GM12878 (cell line): ENCODE measurements around the gene SIGLEC10. TPM values are rescaled to one million over a fixed set of nuclear protein-coding genes. Genes with fewer than 3 reads are reported as not detected.

ENCODE experiments used
- ATAC-seq: fragments of 200-7000 bp; cut with Tn5 transposase; 3 replicates; pipeline ENCODE4 v1.9.1; 2020; ENCODE audit warnings: mild to moderate bottlenecking, moderate library complexity
- BruUV-seq: library from RNA; stranded (reverse); fragments of 400-500 nt; replicated peaks from 2 replicates; lab custom pipeline; 2021; lab: Mats Ljungman, UMichigan
- CTCF ChIA-PET: fragments of 300-600 bp; sonication (Branson Sonifier 250); formaldehyde crosslinking; extraction: SDS; loops from one replicate; lab custom pipeline; 2021; ENCODE audit warnings: inconsistent platforms; lab: Yijun Ruan, JAX
- POLR2A ChIA-PET: fragments of 350-600 bp; formaldehyde crosslinking; extraction: SDS; loops from one replicate; lab custom pipeline; 2021; ENCODE audit warnings: inconsistent platforms; lab: Charles Lee
- RAD21 ChIA-PET: fragments of 300-600 bp; sonication (Branson Sonifier 250); formaldehyde crosslinking; loops from one replicate; lab custom pipeline; 2023; ENCODE audit warnings: antibody characterized with exemption; ENCODE audit not compliant: unreplicated experiment; lab: Charles Lee
- SMC1A ChIA-PET: fragments of 300-600 bp; sonication (Branson Sonifier 250); formaldehyde crosslinking; loops from one replicate; lab custom pipeline; 2023; ENCODE audit not compliant: unreplicated experiment, uncharacterized antibody; lab: Charles Lee
- DNase-seq: peaks from one replicate; pipeline ENCODE4 v3.0.0-alpha.2; 2011; ENCODE audit warnings: low read depth, low spot score
- FAIRE-seq: peaks from 3 replicates; lab custom pipeline; 2011; peaks lifted over from hg19 to GRCh38; lab: Jason Lieb, UNC
- H2AFZ ChIP-seq: 2 replicates; pipeline ENCODE4 v1.6.0; 2011; ENCODE audit warnings: low read depth, low read length, control low read depth; ENCODE audit not compliant: control insufficient read depth
- H3K27ac ChIP-seq: 2 replicates; pipeline ENCODE4 v1.5.1; 2011; ENCODE audit warnings: control low read depth; ENCODE audit not compliant: control insufficient read depth, insufficient read depth
- H3K27me3 ChIP-seq, 2 experiments: replicated peaks in 1 of 2; 2 replicates each; pipeline versions ENCODE4 v1.6.0 to v1.6.1; 2011; ENCODE audit warnings: low read length in 1 of 2; ENCODE audit not compliant: control insufficient read depth in 2 of 2, insufficient read depth in 2 of 2
- H3K36me3 ChIP-seq, 2 experiments: 2 replicates each; pipeline ENCODE4 v1.5.1; 2011; ENCODE audit warnings: low read length in 1 of 2; ENCODE audit not compliant: control insufficient read depth in 2 of 2, insufficient read depth in 2 of 2
- H3K4me1 ChIP-seq: 2 replicates; pipeline ENCODE4 v1.6.1; 2011; ENCODE audit warnings: mild to moderate bottlenecking, low read length, moderate library complexity, mixed read lengths; ENCODE audit not compliant: control insufficient read depth, insufficient read depth
- H3K4me2 ChIP-seq: 2 replicates; pipeline ENCODE4 v1.6.0; 2011; ENCODE audit warnings: control low read depth; ENCODE audit not compliant: control insufficient read depth, insufficient read depth
- H3K4me3 ChIP-seq: fragments of 200-600 bp; sonication (generic); 2 replicates; pipeline ENCODE4 v1.5.1; 2016
- H3K79me2 ChIP-seq: 2 replicates; pipeline ENCODE4 v1.6.0; 2011; ENCODE audit warnings: low read length; ENCODE audit not compliant: control insufficient read depth, insufficient read depth
- H3K9ac ChIP-seq: 2 replicates; pipeline ENCODE4 v1.8.0; 2011; ENCODE audit warnings: low read length, control low read depth, mixed read lengths; ENCODE audit not compliant: control insufficient read depth, insufficient read depth
- H3K9me3 ChIP-seq: replicated peaks from 3 replicates; pipeline ENCODE4 v1.5.1; 2011; ENCODE audit warnings: mild to moderate bottlenecking, low read length; ENCODE audit not compliant: control insufficient read depth, insufficient read depth
- H4K20me1 ChIP-seq: 2 replicates; pipeline ENCODE4 v1.6.0; 2011; ENCODE audit not compliant: control insufficient read depth, insufficient read depth
- ASH2L ChIP-seq: fragments of 300-600, 200-600 bp; sonication (generic); IDR thresholded peaks from 2 replicates; pipeline ENCODE4 v1.6.1; 2017; ENCODE audit warnings: low read depth, mild to moderate bottlenecking, borderline replicate concordance
- DPF2 ChIP-seq: fragments of 450-650 bp; IDR thresholded peaks from 2 replicates; pipeline ENCODE4 v1.6.1; 2017; ENCODE audit warnings: mild to moderate bottlenecking
- FOXK2 ChIP-seq: fragments of 450-650 bp; IDR thresholded peaks from 2 replicates; pipeline ENCODE4 v1.6.1; 2017; ENCODE audit warnings: mild to moderate bottlenecking, moderate library complexity
- JUND ChIP-seq: IDR thresholded peaks from 2 replicates; pipeline ENCODE4 v1.6.1; 2012; ENCODE audit warnings: low read depth, mild to moderate bottlenecking, low read length, improper control_type of control experiment, moderate library complexity
- MEF2B ChIP-seq: fragments of 450-650 bp; IDR thresholded peaks from 2 replicates; pipeline ENCODE4 v1.6.1; 2018; ENCODE audit warnings: mild to moderate bottlenecking, moderate library complexity; ENCODE audit not compliant: partially characterized antibody, poor library complexity, severe bottlenecking
- MYB ChIP-seq: fragments of 150-350 bp; IDR thresholded peaks from 2 replicates; pipeline ENCODE4 v1.6.1; 2014; ENCODE audit warnings: mild to moderate bottlenecking, low read depth, low read length, borderline replicate concordance
- RB1 ChIP-seq: fragments of 450-650 bp; formaldehyde crosslinking; IDR thresholded peaks from 2 replicates; pipeline ENCODE4 v1.6.1; 2017; ENCODE audit warnings: mild to moderate bottlenecking, borderline replicate concordance
- TCF3 ChIP-seq: IDR thresholded peaks from 2 replicates; pipeline ENCODE4 v1.6.1; 2012; ENCODE audit warnings: low read depth, mild to moderate bottlenecking, low read length, borderline replicate concordance; ENCODE audit not compliant: insufficient read depth
- WRNIP1 ChIP-seq: IDR thresholded peaks from 2 replicates; pipeline ENCODE4 v1.6.1; 2011; ENCODE audit warnings: low read depth, low read length, improper control_type of control experiment, borderline replicate concordance
- ZNF24 ChIP-seq: fragments of 450-650 bp; IDR thresholded peaks from 2 replicates; pipeline ENCODE4 v1.6.1; 2017; ENCODE audit warnings: antibody characterized with exemption, mild to moderate bottlenecking
- WGBS: methylation state at CpG from one replicate; pipeline ENCODE4 v1.1.6; 2016; ENCODE audit warnings: low lambda C conversion rate; ENCODE audit not compliant: insufficient replicate concordance, insufficient coverage; ENCODE audit errors: missing lambda C conversion rate; 5-methylcytosine and 5-hydroxymethylcytosine counted together
- in situ Hi-C: fragments of 300-500 bp; cut with MboI; formaldehyde crosslinking; loops from 9 replicates; pipeline ENCODE4 v1.14.3; 2018; ENCODE audit warnings: mixed read lengths
- intact Hi-C: fragments of 100-400 bp; cut with micrococcal nuclease; formaldehyde crosslinking; loops from one replicate; pipeline ENCODE4 v1.14.2; 2022; ENCODE audit not compliant: unreplicated experiment
- polyA plus RNA-seq, 11 experiments: library from polyadenylated mRNA; depleted of rRNA in 4 of 11; unstranded in 6 of 11; stranded (reverse) in 5 of 11; fragments of >200 nt; fragmentation: Nextera tagmentation in 4 of 11; fragmentation: Illumina TruSeq in 1 of 11; extraction: Ambion mirVana in 4 of 11; extraction: Trizol in 1 of 11; gene quantifications; 1 replicate in 1 of 11; 2 replicates in 10 of 11; pipeline versions ENCODE4 v1.2.1 to v1.2.3, GENCODE V29; 2011 to 2016; ENCODE audit warnings: inconsistent platforms in 2 of 11, missing spikeins in 2 of 11, low read depth in 1 of 11
- total RNA-seq, 4 experiments: library from RNA; depleted of rRNA in 3 of 4; stranded (reverse); fragments of >200 nt in 3 of 4; fragmentation: Illumina TruSeq in 1 of 4; extraction: Trizol in 1 of 4; gene quantifications; 2 replicates each; pipeline versions ENCODE4 v1.2.1 to v1.2.3, GENCODE V29; 2013 to 2021
- TF ChIP-seq, protein P1 (sequence below): IDR thresholded peaks from 2 replicates; pipeline ENCODE4 v1.6.1; 2012; ENCODE audit warnings: mild to moderate bottlenecking, low read depth, low read length

The SIGLEC10 gene
- total and polyA plus RNA-seq, 10 of the 15 experiments (the other 5 are each of a cell fraction or from before 2014, with no cell fraction given) = 2.3 to 16.8 (median 7.8) TPM

DNA sequence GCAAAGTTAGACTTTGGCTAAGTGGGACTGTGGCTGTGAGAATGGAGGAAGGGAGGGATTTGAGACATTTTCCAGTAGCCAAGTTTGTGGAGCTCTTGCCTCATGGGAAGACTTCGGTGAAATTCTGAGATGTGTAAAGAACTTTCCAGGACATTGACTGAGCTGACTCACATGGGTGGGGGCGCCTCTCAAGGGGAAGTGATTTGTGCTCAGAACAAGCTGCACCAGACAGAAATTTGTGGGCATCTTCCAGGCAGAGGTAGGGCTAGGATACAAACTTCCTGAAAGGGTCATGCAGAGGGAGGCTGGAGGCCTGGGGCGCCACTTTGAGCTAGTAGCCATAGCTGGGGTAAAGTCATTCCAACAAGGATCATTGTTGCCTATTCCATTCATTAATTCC, 9.8 kb upstream of the SIGLEC10 start:
- POLR2A ChIA-PET = no interaction called here
- Histone ChIP-seq H2AFZ (no peak overlapping the region), H3K4me2 (no peak overlapping the region), H3K79me2 (no peaks in the 10 kb centered on the region), H3K27ac (no peak overlapping the region), H3K9ac (no peak overlapping the region), H3K36me3 (no peaks in the 10 kb centered on the region), H3K4me1 (no peaks in the 10 kb centered on the region), H3K4me3 (no peak overlapping the region), H4K20me1 (no peaks in the 10 kb centered on the region), H3K27me3 (peaks cover 0 to 2% of the 10 kb centered on the region in 2 experiments; a peak in 2 of 4 replicates), H3K9me3 (no peaks in the 10 kb centered on the region)
- FAIRE-seq (no peak), ATAC-seq (no peak), DNase-seq (no peak)
- TF ChIP-seq FOXK2 (no peak), RB1 (no peak), MYB (no peak), WRNIP1 (no peak), ZNF24 (no peak), ASH2L (no peak), MEF2B (no peak), JUND (no peak), DPF2 (no peak), TCF3 (no peak)
- TF ChIP-seq, protein P1, sequence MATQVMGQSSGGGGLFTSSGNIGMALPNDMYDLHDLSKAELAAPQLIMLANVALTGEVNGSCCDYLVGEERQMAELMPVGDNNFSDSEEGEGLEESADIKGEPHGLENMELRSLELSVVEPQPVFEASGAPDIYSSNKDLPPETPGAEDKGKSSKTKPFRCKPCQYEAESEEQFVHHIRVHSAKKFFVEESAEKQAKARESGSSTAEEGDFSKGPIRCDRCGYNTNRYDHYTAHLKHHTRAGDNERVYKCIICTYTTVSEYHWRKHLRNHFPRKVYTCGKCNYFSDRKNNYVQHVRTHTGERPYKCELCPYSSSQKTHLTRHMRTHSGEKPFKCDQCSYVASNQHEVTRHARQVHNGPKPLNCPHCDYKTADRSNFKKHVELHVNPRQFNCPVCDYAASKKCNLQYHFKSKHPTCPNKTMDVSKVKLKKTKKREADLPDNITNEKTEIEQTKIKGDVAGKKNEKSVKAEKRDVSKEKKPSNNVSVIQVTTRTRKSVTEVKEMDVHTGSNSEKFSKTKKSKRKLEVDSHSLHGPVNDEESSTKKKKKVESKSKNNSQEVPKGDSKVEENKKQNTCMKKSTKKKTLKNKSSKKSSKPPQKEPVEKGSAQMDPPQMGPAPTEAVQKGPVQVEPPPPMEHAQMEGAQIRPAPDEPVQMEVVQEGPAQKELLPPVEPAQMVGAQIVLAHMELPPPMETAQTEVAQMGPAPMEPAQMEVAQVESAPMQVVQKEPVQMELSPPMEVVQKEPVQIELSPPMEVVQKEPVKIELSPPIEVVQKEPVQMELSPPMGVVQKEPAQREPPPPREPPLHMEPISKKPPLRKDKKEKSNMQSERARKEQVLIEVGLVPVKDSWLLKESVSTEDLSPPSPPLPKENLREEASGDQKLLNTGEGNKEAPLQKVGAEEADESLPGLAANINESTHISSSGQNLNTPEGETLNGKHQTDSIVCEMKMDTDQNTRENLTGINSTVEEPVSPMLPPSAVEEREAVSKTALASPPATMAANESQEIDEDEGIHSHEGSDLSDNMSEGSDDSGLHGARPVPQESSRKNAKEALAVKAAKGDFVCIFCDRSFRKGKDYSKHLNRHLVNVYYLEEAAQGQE = no peak
- RAD21 ChIA-PET = interaction anchor here (1.2 kb wide), 1 partner anchor 12 kb away, joined by 3 read pairs; no protein-coding TSS in a partner anchor
- SMC1A ChIA-PET = no interaction called here
- intact Hi-C loops = no loop called here
- 19% methylated on average over 3 of the region's 3 CpGs for WGBS
- BruUV-seq = no TSS peak
- CTCF ChIA-PET = interaction anchor here (0.9 to 1.4 kb wide), 3 partner anchors 11 to 46 kb away, joined by 3 read pairs; no protein-coding TSS in a partner anchor
- in situ Hi-C loops = no loop called here
